Ishikawa (cell line): ENCODE measurements around the gene MEF2A.

ENCODE experiments used
- CEBPB ChIP-seq: IDR thresholded peaks from 2 replicates; pipeline ENCODE4 v1.6.1; 2012
- CREB1 ChIP-seq: IDR thresholded peaks from 2 replicates; pipeline ENCODE4 v1.6.1; 2012; ENCODE audit warnings: low read depth
- EGR1 ChIP-seq: IDR thresholded peaks from 2 replicates; pipeline ENCODE4 v1.6.1; 2012
- EP300 ChIP-seq: IDR thresholded peaks from 2 replicates; pipeline ENCODE4 v1.6.1; 2012; ENCODE audit warnings: borderline replicate concordance
- FOXM1 ChIP-seq: IDR thresholded peaks from 2 replicates; pipeline ENCODE4 v1.6.1; 2012; ENCODE audit warnings: low read depth, borderline replicate concordance
- MAX ChIP-seq: IDR thresholded peaks from 2 replicates; pipeline ENCODE4 v1.6.1; 2012
- NFIC ChIP-seq: IDR thresholded peaks from 2 replicates; pipeline ENCODE4 v1.6.1; 2012
- RAD21 ChIP-seq: IDR thresholded peaks from 2 replicates; pipeline ENCODE4 v1.6.1; 2012; ENCODE audit warnings: low read depth
- REST ChIP-seq: IDR thresholded peaks from 2 replicates; pipeline ENCODE4 v1.6.1; 2012; ENCODE audit warnings: low read depth, mild to moderate bottlenecking
- TAF1 ChIP-seq: IDR thresholded peaks from 2 replicates; pipeline ENCODE4 v1.6.1; 2012; ENCODE audit warnings: low read depth, mild to moderate bottlenecking
- TCF12 ChIP-seq: IDR thresholded peaks from 2 replicates; pipeline ENCODE4 v1.6.1; 2012; ENCODE audit warnings: low read depth
- TEAD4 ChIP-seq: IDR thresholded peaks from 2 replicates; pipeline ENCODE4 v1.6.1; 2012
- USF1 ChIP-seq: IDR thresholded peaks from 2 replicates; pipeline ENCODE4 v1.6.1; 2012
- YY1 ChIP-seq: IDR thresholded peaks from 2 replicates; pipeline ENCODE4 v1.6.1; 2012; ENCODE audit warnings: low read depth
- ZBTB7A ChIP-seq: IDR thresholded peaks from 2 replicates; pipeline ENCODE4 v1.6.1; 2012; ENCODE audit warnings: low read depth

MEF2A gene

GRCh38 chr15:99722406-99722805, 156.6 kb downstream of the MEF2A start:
- no peak for TF ChIP-seq YY1
- no peak for TF ChIP-seq TEAD4
- TF ChIP-seq RAD21, result no peak
- no peak for TF ChIP-seq REST
- TF ChIP-seq MAX, result no peak
- no peak for TF ChIP-seq CREB1
- no peak for TF ChIP-seq USF1
- TF ChIP-seq FOXM1, result no peak

GRCh38 chr15:99726333-99726732, 160.5 kb downstream of the MEF2A start:
- TF ChIP-seq REST, result no peak
- no peak for TF ChIP-seq YY1
- no peak for TF ChIP-seq TEAD4
- no peak for TF ChIP-seq EGR1
- no peak for TF ChIP-seq NFIC
- no peak for TF ChIP-seq EP300
- TF ChIP-seq TAF1, result no peak
- no peak for TF ChIP-seq TCF12

GRCh38 chr15:99727330-99727729, 161.5 kb downstream of the MEF2A start:
- TF ChIP-seq YY1 (no peak), MAX (no peak), TEAD4 (no peak), EGR1 (no peak), USF1 (no peak), TCF12 (no peak)

GRCh38 chr15:99727733-99728132, 161.9 kb downstream of the MEF2A start:
- TF ChIP-seq ZBTB7A, result no peak
- TF ChIP-seq TCF12, result no peak
- no peak for TF ChIP-seq CEBPB
- TF ChIP-seq CREB1, result no peak
- no peak for TF ChIP-seq TEAD4
- no peak for TF ChIP-seq RAD21
- no peak for TF ChIP-seq TAF1
- TF ChIP-seq MAX, result no peak
- TF ChIP-seq NFIC, result no peak
- no peak for TF ChIP-seq EGR1
- TF ChIP-seq REST, result no peak
- no peak for TF ChIP-seq FOXM1
- no peak for TF ChIP-seq EP300
- no peak for TF ChIP-seq YY1
- no peak for TF ChIP-seq USF1

- TF ChIP-seq MAX (no peak), FOXM1 (no peak), YY1 (no peak), EGR1 (no peak), TAF1 (no peak), CEBPB (no peak), ZBTB7A (no peak), REST (no peak), EP300 (no peak)
Measured at GRCh38 chr15:99728916-99729315, 163.1 kb downstream of the MEF2A start.
